ENCODE results near the gene CFAP77. TPM values are rescaled to one million over a fixed set of nuclear protein-coding genes. Genes with fewer than 3 reads are reported as not detected.

The CFAP77 gene
- polyA plus RNA-seq, 4 donors = not detected

GRCh38 chr9:132597073-132597775, 187.2 kb downstream of the CFAP77 start:
- WGBS, 3 donors = 89 to 97% (median 96%) methylated on average over 16 of the region's 16 CpGs
- H3K4me1 ChIP-seq (ENCODE audit: control insufficient read depth in 3 of 3, insufficient read depth in 2 of 3, low read depth in 1 of 3, low read length in 2 of 3) = no peaks in the 10 kb centered on the region
- FAIRE-seq (no peak), DNase-seq (no peak)
- peaks cover 0 to 5% (median 3%) of the 10 kb centered on the region in 3 donors for H3K27me3 ChIP-seq (ENCODE audit: control insufficient read depth in 3 of 3, insufficient read depth in 3 of 3, low read length in 3 of 3)
- H3K27ac ChIP-seq (ENCODE audit: low read depth in 1 of 3, low read length in 2 of 3) = no peak overlapping the region
- peaks cover 2 to 44% (median 3%) of the 10 kb centered on the region in 3 donors for H3K36me3 ChIP-seq (ENCODE audit: control insufficient read depth in 3 of 3, insufficient read depth in 2 of 3, low read depth in 1 of 3, low read length in 3 of 3)
- no peaks in the 10 kb centered on the region for H3K9me3 ChIP-seq (ENCODE audit: control insufficient read depth in 2 of 2, insufficient read depth in 1 of 2, low read depth in 1 of 2, low read length in 1 of 2)
- no peak overlapping the region for H3K4me3 ChIP-seq (ENCODE audit: low read depth in 1 of 3, low read length in 3 of 3)

GRCh38 chr9:132600326-132600984, 190.4 kb downstream of the CFAP77 start:
- no peak overlapping the region for H3K27ac ChIP-seq (ENCODE audit: low read depth in 1 of 3, low read length in 2 of 3)
- H3K36me3 ChIP-seq (ENCODE audit: control insufficient read depth in 3 of 3, insufficient read depth in 2 of 3, low read depth in 1 of 3, low read length in 3 of 3) = peaks cover 0 to 46% (median 3%) of the 10 kb centered on the region in 3 donors
- H3K4me1 ChIP-seq (ENCODE audit: control insufficient read depth in 3 of 3, insufficient read depth in 2 of 3, low read depth in 1 of 3, low read length in 2 of 3) = no peaks in the 10 kb centered on the region
- H3K9me3 ChIP-seq (ENCODE audit: control insufficient read depth in 2 of 2, insufficient read depth in 1 of 2, low read depth in 1 of 2, low read length in 1 of 2) = no peaks in the 10 kb centered on the region
- DNase-seq (no peak), FAIRE-seq (no peak)
- WGBS, 3 donors = 86 to 94% (median 91%) methylated on average over 12 of the region's 12 CpGs
- H3K27me3 ChIP-seq (ENCODE audit: control insufficient read depth in 3 of 3, insufficient read depth in 3 of 3, low read length in 3 of 3) = no peaks in the 10 kb centered on the region
- no peak overlapping the region for H3K4me3 ChIP-seq (ENCODE audit: low read depth in 1 of 3, low read length in 3 of 3)

- no peaks in the 10 kb centered on the region for H3K27me3 ChIP-seq (ENCODE audit: control insufficient read depth in 3 of 3, insufficient read depth in 3 of 3, low read length in 3 of 3)
- H3K9me3 ChIP-seq (ENCODE audit: control insufficient read depth in 2 of 2, insufficient read depth in 1 of 2, low read depth in 1 of 2, low read length in 1 of 2) = no peaks in the 10 kb centered on the region
- H3K36me3 ChIP-seq (ENCODE audit: control insufficient read depth in 3 of 3, insufficient read depth in 2 of 3, low read depth in 1 of 3, low read length in 3 of 3) = peaks cover 0 to 48% (median 2%) of the 10 kb centered on the region in 3 donors
- no peak for DNase-seq
- no peak overlapping the region for H3K27ac ChIP-seq (ENCODE audit: low read depth in 1 of 3, low read length in 2 of 3)
- H3K4me1 ChIP-seq (ENCODE audit: control insufficient read depth in 3 of 3, insufficient read depth in 2 of 3, low read depth in 1 of 3, low read length in 2 of 3) = no peaks in the 10 kb centered on the region
- FAIRE-seq = no peak
- H3K4me3 ChIP-seq (ENCODE audit: low read depth in 1 of 3, low read length in 3 of 3) = no peak overlapping the region
- 65 to 94% (median 92%) methylated on average over 3 of the region's 3 CpGs for WGBS, 3 donors
These were observed 192.2 kb downstream of the CFAP77 start for GRCh38 chr9:132602207-132602606.

GRCh38 chr9:132605387-132605786, 195.4 kb downstream of the CFAP77 start:
- no peaks in the 10 kb centered on the region for H3K27me3 ChIP-seq (ENCODE audit: control insufficient read depth in 3 of 3, insufficient read depth in 3 of 3, low read length in 3 of 3)
- H3K4me1 ChIP-seq (ENCODE audit: control insufficient read depth in 3 of 3, insufficient read depth in 2 of 3, low read depth in 1 of 3, low read length in 2 of 3) = no peaks in the 10 kb centered on the region
- FAIRE-seq (no peak), DNase-seq (no peak)
- H3K4me3 ChIP-seq (ENCODE audit: low read depth in 1 of 3, low read length in 3 of 3) = no peak overlapping the region
- H3K9me3 ChIP-seq (ENCODE audit: control insufficient read depth in 2 of 2, insufficient read depth in 1 of 2, low read depth in 1 of 2, low read length in 1 of 2) = no peaks in the 10 kb centered on the region
- 91 to 96% (median 94%) methylated on average over 6 of the region's 6 CpGs for WGBS, 3 donors
- peaks cover 0 to 60% (median 6%) of the 10 kb centered on the region in 3 donors for H3K36me3 ChIP-seq (ENCODE audit: control insufficient read depth in 3 of 3, insufficient read depth in 2 of 3, low read depth in 1 of 3, low read length in 3 of 3)
- no peak overlapping the region for H3K27ac ChIP-seq (ENCODE audit: low read depth in 1 of 3, low read length in 2 of 3)

GRCh38 chr9:132606066-132606465, 196.1 kb downstream of the CFAP77 start:
- no peaks in the 10 kb centered on the region for H3K27me3 ChIP-seq (ENCODE audit: control insufficient read depth in 3 of 3, insufficient read depth in 3 of 3, low read length in 3 of 3)
- no peaks in the 10 kb centered on the region for H3K4me1 ChIP-seq (ENCODE audit: control insufficient read depth in 3 of 3, insufficient read depth in 2 of 3, low read depth in 1 of 3, low read length in 2 of 3)
- no peak overlapping the region for H3K4me3 ChIP-seq (ENCODE audit: low read depth in 1 of 3, low read length in 3 of 3)
- WGBS, 3 donors = 41 to 72% (median 50%) methylated on average over 6 of the region's 6 CpGs
- no peak for FAIRE-seq
- no peaks in the 10 kb centered on the region for H3K9me3 ChIP-seq (ENCODE audit: control insufficient read depth in 2 of 2, insufficient read depth in 1 of 2, low read depth in 1 of 2, low read length in 1 of 2)
- H3K27ac ChIP-seq (ENCODE audit: low read depth in 1 of 3, low read length in 2 of 3) = no peak overlapping the region
- peaks cover 1 to 63% (median 6%) of the 10 kb centered on the region in 3 donors for H3K36me3 ChIP-seq (ENCODE audit: control insufficient read depth in 3 of 3, insufficient read depth in 2 of 3, low read depth in 1 of 3, low read length in 3 of 3)
- DNase-seq = no peak

- peaks cover 5 to 60% (median 6%) of the 10 kb centered on the region in 3 donors for H3K36me3 ChIP-seq (ENCODE audit: control insufficient read depth in 3 of 3, insufficient read depth in 2 of 3, low read depth in 1 of 3, low read length in 3 of 3)
- no peak overlapping the region for H3K4me3 ChIP-seq (ENCODE audit: low read depth in 1 of 3, low read length in 3 of 3)
- H3K27ac ChIP-seq (ENCODE audit: low read depth in 1 of 3, low read length in 2 of 3) = no peak overlapping the region
- no peaks in the 10 kb centered on the region for H3K27me3 ChIP-seq (ENCODE audit: control insufficient read depth in 3 of 3, insufficient read depth in 3 of 3, low read length in 3 of 3)
- FAIRE-seq (no peak), DNase-seq (no peak)
- no peaks in the 10 kb centered on the region for H3K9me3 ChIP-seq (ENCODE audit: control insufficient read depth in 2 of 2, insufficient read depth in 1 of 2, low read depth in 1 of 2, low read length in 1 of 2)
- no peaks in the 10 kb centered on the region for H3K4me1 ChIP-seq (ENCODE audit: control insufficient read depth in 3 of 3, insufficient read depth in 2 of 3, low read depth in 1 of 3, low read length in 2 of 3)
- WGBS, 3 donors = 94 to 97% (median 95%) methylated on average over 9 of the region's 9 CpGs
These were observed 199.2 kb downstream of the CFAP77 start for GRCh38 chr9:132609184-132609583.

GRCh38 chr9:132609829-132610228, 199.8 kb downstream of the CFAP77 start:
- Histone ChIP-seq H3K9me3 (ENCODE audit: control insufficient read depth in 2 of 2, insufficient read depth in 1 of 2, low read depth in 1 of 2, low read length in 1 of 2) (no peaks in the 10 kb centered on the region), H3K4me3 (ENCODE audit: low read depth in 1 of 3, low read length in 3 of 3) (no peak overlapping the region), H3K36me3 (ENCODE audit: control insufficient read depth in 3 of 3, insufficient read depth in 2 of 3, low read depth in 1 of 3, low read length in 3 of 3) (peaks cover 6 to 64% (median 7%) of the 10 kb centered on the region in 3 donors), H3K4me1 (ENCODE audit: control insufficient read depth in 3 of 3, insufficient read depth in 2 of 3, low read depth in 1 of 3, low read length in 2 of 3) (no peaks in the 10 kb centered on the region), H3K27ac (ENCODE audit: low read depth in 1 of 3, low read length in 2 of 3) (no peak overlapping the region), H3K27me3 (ENCODE audit: control insufficient read depth in 3 of 3, insufficient read depth in 3 of 3, low read length in 3 of 3) (no peaks in the 10 kb centered on the region)
- WGBS, 3 donors = 89 to 93% (median 92%) methylated on average over 7 of the region's 7 CpGs
- FAIRE-seq (no peak), DNase-seq (no peak)

GRCh38 chr9:132610661-132611060, 200.7 kb downstream of the CFAP77 start:
- H3K36me3 ChIP-seq (ENCODE audit: control insufficient read depth in 3 of 3, insufficient read depth in 2 of 3, low read depth in 1 of 3, low read length in 3 of 3) = peaks cover 6 to 61% (median 9%) of the 10 kb centered on the region in 3 donors
- no peak overlapping the region for H3K4me3 ChIP-seq (ENCODE audit: low read depth in 1 of 3, low read length in 3 of 3)
- FAIRE-seq (no peak), DNase-seq (no peak)
- no peaks in the 10 kb centered on the region for H3K27me3 ChIP-seq (ENCODE audit: control insufficient read depth in 3 of 3, insufficient read depth in 3 of 3, low read length in 3 of 3)
- no peak overlapping the region for H3K27ac ChIP-seq (ENCODE audit: low read depth in 1 of 3, low read length in 2 of 3)
- H3K9me3 ChIP-seq (ENCODE audit: control insufficient read depth in 2 of 2, insufficient read depth in 1 of 2, low read depth in 1 of 2, low read length in 1 of 2) = no peaks in the 10 kb centered on the region
- no peaks in the 10 kb centered on the region for H3K4me1 ChIP-seq (ENCODE audit: control insufficient read depth in 3 of 3, insufficient read depth in 2 of 3, low read depth in 1 of 3, low read length in 2 of 3)
- WGBS, 3 donors = 89 to 94% (median 93%) methylated on average over 12 of the region's 12 CpGs
